Coronary artery (tissue), 2 donors: Measurements from ENCODE around the gene AMFR.

Experiments used
- DNase-seq: peaks from one replicate; pipeline ENCODE4 v3.0.0-alpha.2; 2017; ENCODE audit warnings: low spot score
- H3K27ac ChIP-seq, 2 donors: fragments of 200-600 bp; sonication (generic); one replicate each; pipeline ENCODE4 v1.5.1; 2016 to 2019
- H3K4me3 ChIP-seq: fragments of 200-600 bp; sonication (generic); 2 replicates; pipeline ENCODE4 v1.5.1; 2016; ENCODE audit warnings: mild to moderate bottlenecking, moderate library complexity
- CTCF ChIP-seq: fragments of 200-600 bp; sonication (generic); IDR thresholded peaks from one replicate; pipeline ENCODE4 v1.5.1; 2019; ENCODE audit warnings: antibody characterized with exemption

Gene AMFR

GRCh38 chr16:56340864-56341365 lies 84.4 kb downstream of the AMFR start:
- H3K4me3 ChIP-seq, result no peak overlapping the region
- H3K27ac ChIP-seq, result no peak overlapping the region
- TF ChIP-seq CTCF, result no peak
- no peak for DNase-seq

- DNase-seq, result no peak
- TF ChIP-seq CTCF, result no peak
Measured at GRCh38 chr16:56340416-56340815, 84.9 kb downstream of the AMFR start.

DNA sequence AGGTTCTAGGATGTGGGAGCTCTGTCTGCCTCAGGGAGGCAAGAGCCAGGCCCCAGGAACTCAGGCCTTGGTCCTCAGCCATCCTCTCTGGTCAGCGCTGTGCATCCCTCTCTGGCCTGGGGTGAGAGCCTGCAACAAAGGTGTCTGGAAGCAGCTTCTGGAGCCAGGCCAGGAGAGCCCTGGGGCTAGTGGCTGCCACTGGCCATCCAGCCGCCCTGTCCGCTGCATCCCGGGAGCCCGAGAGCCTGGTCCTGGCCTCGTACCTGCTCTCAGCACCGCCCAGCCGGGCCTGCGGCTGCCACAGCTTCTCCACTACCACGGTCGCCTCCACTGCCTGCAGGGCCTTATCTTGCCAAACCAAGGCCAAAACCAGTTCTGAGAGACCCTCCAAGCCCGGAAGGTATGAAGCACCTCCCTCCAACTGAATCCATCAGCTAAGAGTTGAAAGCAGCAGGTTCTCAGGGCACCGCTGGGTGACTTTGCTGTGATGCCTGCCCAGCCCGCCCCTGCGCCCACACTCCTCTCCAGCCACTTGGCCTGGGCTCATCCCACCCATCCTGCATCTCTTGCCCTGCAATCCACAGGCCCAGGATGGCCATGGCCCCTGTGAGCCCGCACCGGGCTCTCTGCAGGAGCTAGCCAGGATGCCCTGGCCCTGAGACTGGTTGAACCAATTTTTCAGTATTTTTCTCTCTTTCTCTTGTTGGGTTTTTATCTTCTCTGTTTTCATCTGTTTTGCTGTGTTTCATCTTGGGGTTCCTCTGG lies 85.7 kb downstream of the AMFR start:
- Histone ChIP-seq H3K27ac (no peak overlapping the region), H3K4me3 (no peak overlapping the region)
- no peak for DNase-seq
- TF ChIP-seq CTCF, result no peak

More at GRCh38 chr16:56340416-56340815, 84.9 kb downstream of the AMFR start:
- H3K4me3 ChIP-seq, result no peak overlapping the region
- H3K27ac ChIP-seq, result no peak overlapping the region

GRCh38 chr16:56338566-56339318 lies 86.6 kb downstream of the AMFR start:
- DNase-seq, result no peak
- H3K27ac ChIP-seq, result no peak overlapping the region
- no peak overlapping the region for H3K4me3 ChIP-seq
- TF ChIP-seq CTCF, result no peak

GRCh38 chr16:56337858-56338325 lies 87.5 kb downstream of the AMFR start:
- no peak for TF ChIP-seq CTCF

GRCh38 chr16:56337131-56337857 lies 88.1 kb downstream of the AMFR start:
- Histone ChIP-seq H3K27ac (no peak overlapping the region), H3K4me3 (no peak overlapping the region)
- no peak for TF ChIP-seq CTCF
- DNase-seq, result no peak

More at GRCh38 chr16:56337858-56338325, 87.5 kb downstream of the AMFR start:
- no peak for DNase-seq
- Histone ChIP-seq H3K4me3 (no peak overlapping the region), H3K27ac (no peak overlapping the region)
